GM23248 (cell line): ENCODE data around the gene PDZD7. TPM values are rescaled to one million over a fixed set of nuclear protein-coding genes. Genes with fewer than 3 reads are reported as not detected.

Experiments
- DNase-seq: peaks from one replicate; pipeline ENCODE4 v3.0.0-alpha.2; 2015
- H2AFZ ChIP-seq: fragments of 200-600 bp; sonication (generic); 2 replicates; pipeline ENCODE4 v1.6.1; 2016; ENCODE audit warnings: antibody characterized with exemption
- H3F3A ChIP-seq: fragments of 200-600 bp; sonication (generic); 2 replicates; pipeline ENCODE4 v1.6.1; 2016; ENCODE audit warnings: mild to moderate bottlenecking, antibody characterized with exemption, mixed run types; ENCODE audit not compliant: insufficient read depth
- H3K27ac ChIP-seq: fragments of 200-600 bp; sonication (generic); 2 replicates; pipeline ENCODE4 v1.5.1; 2016; ENCODE audit warnings: mild to moderate bottlenecking
- H3K27me3 ChIP-seq: fragments of 200-600 bp; sonication (generic); replicated peaks from 2 replicates; pipeline ENCODE4 v1.6.1; 2016; ENCODE audit warnings: mild to moderate bottlenecking; ENCODE audit not compliant: insufficient read depth
- H3K36me3 ChIP-seq: fragments of 200-600 bp; sonication (generic); 2 replicates; pipeline ENCODE4 v1.6.1; 2016; ENCODE audit warnings: low read depth, mild to moderate bottlenecking
- H3K4me1 ChIP-seq: fragments of 200-600 bp; sonication (generic); 2 replicates; pipeline ENCODE4 v1.6.1; 2016; ENCODE audit warnings: mild to moderate bottlenecking; ENCODE audit not compliant: insufficient read depth
- H3K4me2 ChIP-seq: fragments of 200-600 bp; sonication (generic); one replicate; pipeline ENCODE4 v1.6.1; 2016; ENCODE audit warnings: mild to moderate bottlenecking; ENCODE audit not compliant: unreplicated experiment
- H3K4me3 ChIP-seq: fragments of 200-600 bp; sonication (generic); 2 replicates; pipeline ENCODE4 v1.5.1; 2016; ENCODE audit warnings: mild to moderate bottlenecking
- H3K79me2 ChIP-seq: fragments of 200-600 bp; sonication (generic); 2 replicates; pipeline ENCODE4 v1.6.1; 2016; ENCODE audit warnings: mild to moderate bottlenecking; ENCODE audit not compliant: insufficient read depth
- H3K9ac ChIP-seq: fragments of 200-600 bp; sonication (generic); 2 replicates; pipeline ENCODE4 v1.6.1; 2016; ENCODE audit warnings: mild to moderate bottlenecking
- H3K9me2 ChIP-seq: fragments of 200-600 bp; sonication (generic); 2 replicates; pipeline ENCODE4 v1.6.1; 2016; ENCODE audit warnings: mixed run types, mild to moderate bottlenecking, moderate library complexity; ENCODE audit not compliant: insufficient read depth
- H3K9me3 ChIP-seq: fragments of 200-600 bp; sonication (generic); one replicate; pipeline ENCODE4 v1.6.1; 2017; ENCODE audit warnings: low read depth
- H4K20me1 ChIP-seq: fragments of 200-600 bp; sonication (generic); 2 replicates; pipeline ENCODE4 v1.6.0; 2016; ENCODE audit not compliant: insufficient read depth
- EZH2 ChIP-seq: fragments of 200-600 bp; sonication (generic); IDR thresholded peaks from 2 replicates; pipeline ENCODE4 v1.6.1; 2018; ENCODE audit warnings: antibody characterized with exemption, mild to moderate bottlenecking; ENCODE audit not compliant: insufficient read depth, poor library complexity, severe bottlenecking
- EZH2phosphoT487 ChIP-seq: fragments of 200-600 bp; sonication (generic); IDR thresholded peaks from 2 replicates; pipeline ENCODE4 v1.6.1; 2018; ENCODE audit warnings: antibody characterized with exemption, moderate library complexity, mild to moderate bottlenecking, low read depth; ENCODE audit not compliant: insufficient read depth
- WGBS, 2 experiments: methylation state at CpG; one replicate each; pipeline ENCODE4 v1.1.6; 2015 to 2017; ENCODE audit warnings: low lambda C conversion rate in 2 of 2, low coverage in 1 of 2; ENCODE audit errors: missing lambda C conversion rate in 2 of 2; 5-methylcytosine and 5-hydroxymethylcytosine counted together
- in situ Hi-C: fragments of 300-500 bp; cut with MboI; formaldehyde crosslinking; loops from 2 replicates; pipeline ENCODE4 v1.15.0; 2020
- polyA plus RNA-seq: library from polyadenylated mRNA; unstranded; fragments of >200 nt; fragmentation: Nextera tagmentation; extraction: Ambion mirVana; gene quantifications from 2 replicates; pipeline ENCODE4 v1.2.1, GENCODE V29; 2016
- total RNA-seq: library from RNA; depleted of rRNA; stranded (reverse); fragments of >200 nt; shearing (Covaris generic); gene quantifications from 2 replicates; pipeline ENCODE4 v1.2.3, GENCODE V29; 2014

PDZD7 gene
- total and polyA plus RNA-seq, 2 experiments from 2014 or later: 0.54 to 1.1 TPM

GRCh38 chr10:101002456-101002855, 28.5 kb downstream of the PDZD7 start:
- H3K4me2 ChIP-seq: no peak overlapping the region

DNA sequence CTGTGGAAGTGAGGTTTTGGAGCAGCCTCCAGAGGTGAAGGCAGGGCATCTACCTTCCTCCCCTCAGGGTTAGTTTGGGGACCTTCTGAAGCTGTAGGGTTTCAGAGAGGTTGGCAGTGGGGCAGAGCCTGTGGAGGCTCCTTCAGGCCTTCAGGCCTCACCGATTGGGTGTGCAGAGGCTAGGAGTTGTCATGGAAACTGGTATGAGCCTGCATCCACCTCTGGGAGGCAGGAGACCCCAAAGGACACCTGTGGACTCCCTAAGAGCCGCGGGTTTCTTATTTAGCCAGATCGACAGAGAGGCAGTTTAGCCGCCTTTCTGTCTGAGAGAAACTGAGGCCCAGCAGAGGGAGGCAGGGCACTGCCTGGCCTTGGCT, 29.3 kb downstream of the PDZD7 start:
- no peaks in the 10 kb centered on the region for H3K9me2 ChIP-seq
- H3K4me1 ChIP-seq: peaks cover 19% of the 10 kb centered on the region
- no peak for DNase-seq
- peaks cover 18% of the 10 kb centered on the region for H3K36me3 ChIP-seq
- H4K20me1 ChIP-seq: no peaks in the 10 kb centered on the region
- no peaks in the 10 kb centered on the region for H3K9me3 ChIP-seq
- TF ChIP-seq EZH2: no peak
- peaks cover 64% of the 10 kb centered on the region for H3K79me2 ChIP-seq
- peak overlapping the region; percentile 100 for H3K9ac ChIP-seq
- peak overlapping the region; percentile 71 for H3K4me2 ChIP-seq
- peak overlapping the region; percentile 98 for H3K4me3 ChIP-seq
- WGBS, 2 experiments: 23 to 34% methylated on average over 5 of the region's 5 CpGs
- in situ Hi-C loops: no loop called here
- peak overlapping the region; percentile 91 for H3K27ac ChIP-seq
- H2AFZ ChIP-seq: no peak overlapping the region
- no peaks in the 10 kb centered on the region for H3K27me3 ChIP-seq
- peaks cover 19% of the 10 kb centered on the region for H3F3A ChIP-seq

More at GRCh38 chr10:101002456-101002855, 28.5 kb downstream of the PDZD7 start:
- DNase-seq: no peak
- H3K36me3 ChIP-seq: peaks cover 23% of the 10 kb centered on the region
- H3K9ac ChIP-seq: peak overlapping the region; percentile 100; the same call in 1 of the 2 replicates
- no peak overlapping the region for H2AFZ ChIP-seq
- H3F3A ChIP-seq: peaks cover 19% of the 10 kb centered on the region
- WGBS, 2 experiments: 92 to 94% methylated on average over 11 of the region's 11 CpGs
- in situ Hi-C loops: no loop called here
- no peaks in the 10 kb centered on the region for H3K9me3 ChIP-seq
- no peaks in the 10 kb centered on the region for H3K9me2 ChIP-seq
- no peak for TF ChIP-seq EZH2phosphoT487
- TF ChIP-seq EZH2: no peak
- H3K27me3 ChIP-seq: no peaks in the 10 kb centered on the region
- H3K79me2 ChIP-seq: peaks cover 64% of the 10 kb centered on the region
- H3K27ac ChIP-seq: 0 out of 2 replicates have a peak overlapping the region, but pooled peaks have one; percentile 91
- H3K4me3 ChIP-seq: no peak overlapping the region
- H4K20me1 ChIP-seq: no peaks in the 10 kb centered on the region
- H3K4me1 ChIP-seq: peaks cover 18% of the 10 kb centered on the region

GRCh38 chr10:101000915-101001658, 29.8 kb downstream of the PDZD7 start:
- no peak for TF ChIP-seq EZH2
- TF ChIP-seq EZH2phosphoT487: no peak
- no peaks in the 10 kb centered on the region for H3K9me2 ChIP-seq
- H2AFZ ChIP-seq: no peak overlapping the region
- peaks cover 15% of the 10 kb centered on the region for H3K36me3 ChIP-seq
- H3F3A ChIP-seq: peaks cover 19% of the 10 kb centered on the region
- no peaks in the 10 kb centered on the region for H3K9me3 ChIP-seq
- peak overlapping the region; percentile 71 for H3K4me2 ChIP-seq
- DNase-seq: peak; percentile 97
- no peaks in the 10 kb centered on the region for H4K20me1 ChIP-seq
- no peaks in the 10 kb centered on the region for H3K27me3 ChIP-seq
- WGBS, 2 experiments: 23 to 25% methylated on average over 12 of the region's 12 CpGs
- peak overlapping the region; percentile 98 for H3K4me3 ChIP-seq
- peaks cover 64% of the 10 kb centered on the region for H3K79me2 ChIP-seq
- H3K4me1 ChIP-seq: peaks cover 22% of the 10 kb centered on the region
- H3K27ac ChIP-seq: peak overlapping the region; percentile 91
- in situ Hi-C loops: no loop called here
- peak overlapping the region; percentile 100 for H3K9ac ChIP-seq

- Histone ChIP-seq H3K4me1 (peaks cover 22% of the 10 kb centered on the region), H2AFZ (peak overlapping the region; percentile 61), H3K27me3 (no peaks in the 10 kb centered on the region), H3K4me3 (peak overlapping the region; percentile 98), H3K4me2 (peak overlapping the region; percentile 71), H3K9me3 (no peaks in the 10 kb centered on the region), H3K9ac (peak overlapping the region; percentile 100), H3K36me3 (peaks cover 10% of the 10 kb centered on the region), H3F3A (peaks cover 23% of the 10 kb centered on the region), H3K79me2 (peaks cover 56% of the 10 kb centered on the region), H4K20me1 (no peaks in the 10 kb centered on the region), H3K27ac (peak overlapping the region; percentile 91), H3K9me2 (no peaks in the 10 kb centered on the region)
- in situ Hi-C loops: no loop called here
- peak; percentile 76 for DNase-seq
- no peak for TF ChIP-seq EZH2phosphoT487
- no peak for TF ChIP-seq EZH2
- WGBS, 2 experiments: 3% methylated on average over 19 of the region's 19 CpGs
Observed at GRCh38 chr10:101000127-101000914, 30.6 kb downstream of the PDZD7 start.
